Measurements from ENCODE around the gene YY2.

DNA sequence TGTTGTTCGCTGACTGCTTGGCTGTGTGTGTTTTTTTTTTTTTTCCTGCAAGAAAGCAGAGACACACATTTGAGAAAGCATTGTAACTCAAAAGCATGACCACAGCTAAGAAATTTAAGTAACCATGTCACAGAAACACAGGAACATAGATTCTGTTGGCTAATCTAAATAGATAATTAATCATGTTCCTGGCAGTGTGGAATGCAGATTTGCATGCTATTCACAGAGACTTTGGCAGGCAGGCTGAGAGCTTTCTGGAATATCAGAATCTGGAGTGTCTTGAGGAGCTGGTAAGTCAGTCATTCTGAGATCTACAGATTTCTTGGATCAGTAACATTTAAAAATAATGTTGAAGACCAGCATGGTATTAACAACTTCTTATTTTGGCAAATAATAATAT, 51.5 kb downstream of the YY2 start:
- TF ChIP-seq CTCF (IDR thresholded peaks at IDR 0.05) (no peak), POLR2A (IDR thresholded peaks at IDR 0.05) (no peak)

Data from testis (tissue), 2 donors.